Upper lobe of right lung (tissue), 1 donor: Measurements from ENCODE around the gene CLEC4G. TPM values are rescaled to one million over a fixed set of nuclear protein-coding genes. Genes with fewer than 3 reads are reported as not detected.
A peak's percentile ranks its signal among the peaks of the same experiment; 100 is the strongest.
"Not testable (repeated sequence)": the region's sequence is repeated elsewhere in the genome, so short reads cannot be mapped to it uniquely, and the experiment has no call there.

ENCODE experiments used
- ATAC-seq: fragments of 200-7000 bp; cut with Tn5 transposase; one replicate; pipeline ENCODE4 v1.9.1; 2020; ENCODE audit warnings: mild to moderate bottlenecking, moderate library complexity
- DNase-seq: peaks from one replicate; pipeline ENCODE4 v3.0.0-alpha.2; 2020
- H3K27ac ChIP-seq: fragments of 200-600 bp; one replicate; pipeline ENCODE4 v1.8.0; 2022
- H3K27me3 ChIP-seq: fragments of 200-600 bp; one replicate; pipeline ENCODE4 v1.8.0; 2022; ENCODE audit warnings: mild to moderate bottlenecking
- H3K36me3 ChIP-seq: fragments of 200-600 bp; one replicate; pipeline ENCODE4 v1.8.0; 2022
- H3K4me1 ChIP-seq: fragments of 200-600 bp; one replicate; pipeline ENCODE4 v1.8.0; 2022
- H3K4me3 ChIP-seq: fragments of 200-600 bp; one replicate; pipeline ENCODE4 v1.8.0; 2022; ENCODE audit warnings: mild to moderate bottlenecking
- H3K9me3 ChIP-seq: fragments of 200-600 bp; one replicate; pipeline ENCODE4 v1.8.0; 2022
- CTCF ChIP-seq: fragments of 200-600 bp; IDR thresholded peaks from one replicate; pipeline ENCODE4 v1.8.0; 2022; ENCODE audit warnings: antibody characterized with exemption
- intact Hi-C: fragments of 100-400 bp; cut with DNase I; formaldehyde crosslinking; loops from one replicate; pipeline ENCODE4 v1.11.0; 2022
- total RNA-seq: library from RNA; stranded (reverse); fragmentation: NEBNext Ultra II Directional; extraction: Animal tissue kit (Norgen Biotek cat#: 25700); gene quantifications from one replicate; pipeline ENCODE4 v1.2.1, GENCODE V29; 2021
- donor health status: DM: no; HTN: yes; CAD: no; lungs with severe emphysema.

Gene CLEC4G
- total RNA-seq, 1 donor from 2014 or later = 1.4 TPM

DNA sequence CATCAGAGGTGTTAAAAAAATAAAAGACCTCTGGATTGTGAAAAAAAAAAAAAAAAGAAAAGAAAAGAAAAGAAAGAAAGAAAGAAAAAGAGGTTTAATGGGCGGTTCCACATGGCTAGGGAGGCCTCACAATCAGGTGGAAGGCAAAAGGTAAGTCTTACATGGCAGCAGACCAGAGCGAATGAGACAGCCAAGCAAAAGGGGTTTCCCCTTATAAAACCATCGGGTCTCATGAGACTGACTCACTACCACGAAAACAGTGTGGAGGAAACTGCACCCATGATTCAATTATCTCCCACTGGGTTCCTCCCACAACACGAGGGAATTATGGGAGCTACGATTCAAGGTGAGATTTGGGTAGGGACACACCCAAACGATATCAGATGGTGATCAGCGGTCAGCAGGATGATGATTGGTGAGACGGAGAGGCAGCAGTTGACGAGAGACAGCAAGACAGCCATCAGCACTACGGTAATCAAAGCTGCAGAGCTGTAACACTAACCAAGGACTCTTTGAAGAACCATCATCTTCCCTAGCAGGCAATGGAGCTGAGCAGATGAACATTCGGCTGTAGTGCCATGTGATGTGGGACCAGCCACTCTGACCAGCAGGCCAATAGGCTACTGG is 19.4 kb upstream of the CLEC4G start:
- H3K27me3 ChIP-seq = no peaks in the 10 kb centered on the region
- TF ChIP-seq CTCF = no peak
- no peak overlapping the region for H3K27ac ChIP-seq
- H3K9me3 ChIP-seq = peaks cover 7% of the 10 kb centered on the region
- no peak for DNase-seq
- intact Hi-C loops = no loop called here
- no peak for ATAC-seq
- no peaks in the 10 kb centered on the region for H3K4me1 ChIP-seq
- H3K4me3 ChIP-seq = no peak overlapping the region
- no peaks in the 10 kb centered on the region for H3K36me3 ChIP-seq

GRCh38 chr19:7748756-7749155 is 16.8 kb upstream of the CLEC4G start:
- intact Hi-C loops = no loop called here
- ATAC-seq (peak; percentile 69), DNase-seq (no peak)
- H3K4me1 ChIP-seq = no peaks in the 10 kb centered on the region
- H3K27ac ChIP-seq = no peak overlapping the region
- no peak overlapping the region for H3K4me3 ChIP-seq
- H3K9me3 ChIP-seq = no peaks in the 10 kb centered on the region
- no peaks in the 10 kb centered on the region for H3K36me3 ChIP-seq
- peak; percentile 32 for TF ChIP-seq CTCF
- no peaks in the 10 kb centered on the region for H3K27me3 ChIP-seq

DNA sequence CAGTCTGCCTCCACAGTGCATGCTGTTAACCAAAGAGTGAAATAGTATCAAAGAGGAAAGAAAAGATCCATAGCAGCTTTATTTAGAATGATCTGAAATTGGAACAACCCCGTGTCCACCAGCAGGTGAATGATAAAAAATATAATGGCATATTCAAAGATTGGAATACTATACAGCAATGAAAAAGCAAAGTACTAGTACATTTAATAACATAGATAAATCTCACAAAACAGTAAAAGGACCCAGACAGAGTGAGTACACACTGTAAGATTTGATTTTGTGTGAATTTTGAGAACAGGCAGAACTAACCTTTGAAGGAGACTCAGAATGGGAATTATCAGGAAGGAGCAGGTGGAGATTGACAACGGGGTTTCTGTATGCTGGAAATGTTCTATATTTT is 16.3 kb upstream of the CLEC4G start:
- H3K27me3 ChIP-seq = no peaks in the 10 kb centered on the region
- intact Hi-C loops = no loop called here
- no peak for ATAC-seq

DNA sequence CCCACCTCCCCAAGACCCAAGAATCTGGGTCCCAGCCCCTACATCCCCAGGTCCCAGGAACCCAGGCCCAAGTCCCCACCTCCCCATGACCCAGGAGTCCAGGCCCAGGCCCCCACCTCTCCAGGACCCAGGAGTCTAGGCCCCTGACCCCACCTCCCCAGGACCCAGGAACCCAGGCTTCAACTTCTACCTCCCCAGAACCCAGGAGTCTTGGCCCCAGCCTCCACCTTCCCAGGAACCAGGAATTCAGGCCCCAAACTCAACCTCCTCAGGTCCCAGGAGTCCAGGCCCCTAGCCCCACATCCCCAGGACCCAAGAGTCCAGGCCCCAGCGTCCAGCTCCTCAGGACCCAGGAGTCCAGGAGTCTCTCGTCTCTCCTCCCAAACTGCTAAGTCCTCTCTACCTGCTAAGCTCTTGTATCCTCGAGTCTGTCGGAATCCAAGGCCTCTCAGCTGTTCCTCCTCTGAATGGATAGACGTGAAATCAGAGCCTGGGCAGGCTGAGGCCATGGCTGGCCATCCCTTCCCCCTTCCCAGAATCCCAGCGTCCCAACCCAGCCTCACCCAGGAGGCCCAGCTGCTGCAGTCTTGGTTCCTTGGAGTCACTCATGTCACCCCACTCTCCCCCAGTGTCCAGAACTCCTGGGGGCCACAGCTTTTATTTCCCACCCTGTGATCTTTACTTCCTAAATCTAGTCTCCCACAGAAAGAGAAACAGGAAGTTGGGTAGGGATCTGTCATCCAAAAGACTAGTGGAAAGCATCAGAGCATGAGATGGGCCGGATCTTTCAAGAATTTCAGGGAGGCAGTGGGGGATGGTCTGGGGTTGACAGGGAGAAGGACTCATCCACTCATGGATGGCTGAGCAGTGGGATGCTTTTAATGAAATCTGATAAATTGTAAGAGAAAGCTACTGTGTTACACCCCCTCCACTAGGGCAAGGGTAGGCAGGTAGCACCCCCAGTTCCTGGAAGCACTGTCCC is 15.3 kb upstream of the CLEC4G start, which contains the start of gene CD209:
CD209 (minus strand) TSS at position 632 of the 982 bp plus-strand sequence; CDS start at position 609, 23 bp downstream.
- no peak for DNase-seq
- intact Hi-C loops = no loop called here
- TF ChIP-seq CTCF = no peak
- no peak within 1 kb of the TSS for H3K4me3 ChIP-seq
- peak; percentile 56 for ATAC-seq
- H3K27me3 ChIP-seq = no peaks in the 10 kb centered on the region
- no peaks in the 10 kb centered on the region for H3K4me1 ChIP-seq
- no peaks in the 10 kb centered on the region for H3K36me3 ChIP-seq
- no peaks in the 10 kb centered on the region for H3K9me3 ChIP-seq
- no peak within 1 kb of the TSS for H3K27ac ChIP-seq

More for the DNA sequence above, 16.3 kb upstream of the CLEC4G start:
- Histone ChIP-seq H3K4me3 (no peak overlapping the region), H3K9me3 (no peaks in the 10 kb centered on the region), H3K36me3 (no peaks in the 10 kb centered on the region), H3K4me1 (no peaks in the 10 kb centered on the region), H3K27ac (no peak overlapping the region)
- no peak for DNase-seq
- no peak for TF ChIP-seq CTCF

GRCh38 chr19:7746306-7746705 is 14.4 kb upstream of the CLEC4G start:
- H3K9me3 ChIP-seq, H3K4me3 ChIP-seq, H3K4me1 ChIP-seq, intact Hi-C loops, DNase-seq, H3K36me3 ChIP-seq, H3K27ac ChIP-seq, H3K27me3 ChIP-seq, ATAC-seq: not testable (repeated sequence)
